HG02885 (cell line): ENCODE results near the gene ZNF488.

Source experiments
- ATAC-seq: cut with Tn5 transposase; IDR thresholded peaks from one replicate; pipeline ENCODE4 v1.9.1; 2021; ENCODE audit warnings: mild to moderate bottlenecking; ENCODE audit not compliant: unreplicated experiment, poor library complexity

The ZNF488 gene

GRCh38 chr10:47335906-47336305 is 48.2 kb downstream of the ZNF488 start:
- no peak for ATAC-seq

GRCh38 chr10:47334466-47335295 is 49.4 kb downstream of the ZNF488 start:
- ATAC-seq: no peak

- no peak for ATAC-seq
Observed at GRCh38 chr10:47333532-47333931, 50.6 kb downstream of the ZNF488 start.

GRCh38 chr10:47332946-47333345 is 51.1 kb downstream of the ZNF488 start:
- ATAC-seq: no peak

GRCh38 chr10:47332371-47332770 is 51.7 kb downstream of the ZNF488 start:
- no peak for ATAC-seq

GRCh38 chr10:47331954-47332353 is 52.1 kb downstream of the ZNF488 start:
- ATAC-seq: no peak

- no peak for ATAC-seq
Observed at GRCh38 chr10:47331491-47331890, 52.6 kb downstream of the ZNF488 start.

GRCh38 chr10:47330804-47331203 is 53.3 kb downstream of the ZNF488 start:
- no peak for ATAC-seq

GRCh38 chr10:47330366-47330765 is 53.7 kb downstream of the ZNF488 start:
- no peak for ATAC-seq

- ATAC-seq: no peak
Observed at GRCh38 chr10:47329855-47330254, 54.2 kb downstream of the ZNF488 start.

- ATAC-seq: no peak
Observed at GRCh38 chr10:47326927-47327330, 57.2 kb downstream of the ZNF488 start.

- no peak for ATAC-seq
Observed at GRCh38 chr10:47326306-47326926, 57.7 kb downstream of the ZNF488 start.

GRCh38 chr10:47325303-47326291 is 58.5 kb downstream of the ZNF488 start:
- no peak for ATAC-seq

- ATAC-seq: no peak
Observed at GRCh38 chr10:47323636-47324296, 60.3 kb downstream of the ZNF488 start.

- no peak for ATAC-seq
Observed at GRCh38 chr10:47323087-47323486, 61.0 kb downstream of the ZNF488 start.

GRCh38 chr10:47322300-47323061 is 61.6 kb downstream of the ZNF488 start, which contains the start of gene GDF2:
GDF2 (plus strand) TSS chr10:47322454; CDS start chr10:47322669, 215 bp downstream.
- no peak for ATAC-seq

- ATAC-seq: no peak
Observed at GRCh38 chr10:47321521-47322195, 62.4 kb downstream of the ZNF488 start.

GRCh38 chr10:47320812-47321211 is 63.3 kb downstream of the ZNF488 start:
- ATAC-seq: no peak

- no peak for ATAC-seq
Observed at GRCh38 chr10:47319784-47320183, 64.3 kb downstream of the ZNF488 start.
